IPS-18c (cell line): Measurements from ENCODE around the gene VCAM1.
"Not testable (repeated sequence)": the region's sequence is repeated elsewhere in the genome, so short reads cannot be mapped to it uniquely, and the experiment has no call there.

Source experiments
- H3K4me3 ChIP-seq: 2 replicates; pipeline ENCODE4 v1.7.0; 2013; ENCODE audit warnings: low read depth, mild to moderate bottlenecking, low read length, moderate library complexity; ENCODE audit not compliant: insufficient read depth
- H3K9me3 ChIP-seq: one replicate; pipeline ENCODE4 v1.6.1; 2013; ENCODE audit warnings: mild to moderate bottlenecking, low read length, moderate library complexity; ENCODE audit not compliant: control insufficient read depth, insufficient read depth

The VCAM1 gene, protein sequence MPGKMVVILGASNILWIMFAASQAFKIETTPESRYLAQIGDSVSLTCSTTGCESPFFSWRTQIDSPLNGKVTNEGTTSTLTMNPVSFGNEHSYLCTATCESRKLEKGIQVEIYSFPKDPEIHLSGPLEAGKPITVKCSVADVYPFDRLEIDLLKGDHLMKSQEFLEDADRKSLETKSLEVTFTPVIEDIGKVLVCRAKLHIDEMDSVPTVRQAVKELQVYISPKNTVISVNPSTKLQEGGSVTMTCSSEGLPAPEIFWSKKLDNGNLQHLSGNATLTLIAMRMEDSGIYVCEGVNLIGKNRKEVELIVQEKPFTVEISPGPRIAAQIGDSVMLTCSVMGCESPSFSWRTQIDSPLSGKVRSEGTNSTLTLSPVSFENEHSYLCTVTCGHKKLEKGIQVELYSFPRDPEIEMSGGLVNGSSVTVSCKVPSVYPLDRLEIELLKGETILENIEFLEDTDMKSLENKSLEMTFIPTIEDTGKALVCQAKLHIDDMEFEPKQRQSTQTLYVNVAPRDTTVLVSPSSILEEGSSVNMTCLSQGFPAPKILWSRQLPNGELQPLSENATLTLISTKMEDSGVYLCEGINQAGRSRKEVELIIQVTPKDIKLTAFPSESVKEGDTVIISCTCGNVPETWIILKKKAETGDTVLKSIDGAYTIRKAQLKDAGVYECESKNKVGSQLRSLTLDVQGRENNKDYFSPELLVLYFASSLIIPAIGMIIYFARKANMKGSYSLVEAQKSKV

DNA sequence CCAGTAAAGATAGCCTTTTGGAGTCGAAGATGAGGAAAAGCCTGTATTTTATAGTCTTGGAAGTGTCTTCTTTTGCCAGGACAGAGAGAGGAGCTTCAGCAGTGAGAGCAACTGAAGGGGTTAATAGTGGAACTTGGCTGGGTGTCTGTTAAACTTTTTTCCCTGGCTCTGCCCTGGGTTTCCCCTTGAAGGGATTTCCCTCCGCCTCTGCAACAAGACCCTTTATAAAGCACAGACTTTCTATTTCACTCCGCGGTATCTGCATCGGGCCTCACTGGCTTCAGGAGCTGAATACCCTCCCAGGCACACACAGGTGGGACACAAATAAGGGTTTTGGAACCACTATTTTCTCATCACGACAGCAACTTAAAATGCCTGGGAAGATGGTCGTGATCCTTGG is at the start of gene VCAM1:
TSS of gene VCAM1 (plus strand) at position 253 of the 400 bp plus-strand sequence. CDS start at position 372, 119 bp downstream.
- H3K4me3 ChIP-seq: no peak within 1 kb of the TSS
- H3K9me3 ChIP-seq: no peaks in the 10 kb centered on the region

DNA sequence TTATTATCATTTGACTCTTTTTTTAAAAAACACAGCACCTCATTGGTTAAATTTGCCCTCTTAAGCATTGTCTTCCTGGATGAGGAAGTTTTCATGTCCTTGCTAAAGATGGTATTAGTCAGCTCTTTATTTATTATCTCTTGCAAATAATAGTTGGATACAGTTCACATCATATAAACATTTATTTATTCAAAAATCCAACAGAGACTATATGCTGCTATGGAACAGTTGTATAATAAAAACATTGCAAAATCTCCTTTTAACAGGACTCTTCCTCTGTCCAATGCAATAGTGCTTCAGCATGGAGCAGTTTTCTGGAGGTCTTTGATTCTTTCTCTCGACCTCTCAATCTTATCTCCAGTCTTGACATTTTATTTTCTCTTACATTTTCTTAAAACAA is 49.5 kb upstream of the VCAM1 start:
- Histone ChIP-seq H3K4me3 (no peak overlapping the region), H3K9me3 (peaks cover 2% of the 10 kb centered on the region)

DNA sequence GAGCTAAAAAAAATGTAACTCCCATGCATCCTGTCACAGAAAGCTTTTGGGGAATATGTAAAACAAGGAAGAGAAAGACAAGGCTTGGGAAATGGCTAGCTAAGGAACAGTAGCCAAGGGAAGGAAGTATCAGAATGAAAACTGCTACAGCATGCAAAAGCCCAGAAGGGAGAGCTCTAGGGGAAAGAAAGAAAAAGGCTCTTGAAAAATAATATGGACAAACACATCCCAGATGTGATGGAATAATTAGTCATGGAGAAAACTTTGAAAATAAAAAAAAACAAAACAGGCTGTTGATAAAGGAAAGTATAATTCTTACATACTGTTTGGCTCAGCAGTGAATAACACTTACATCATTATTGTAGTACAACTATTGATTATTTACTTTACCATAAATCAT is 47.9 kb upstream of the VCAM1 start:
- Histone ChIP-seq H3K9me3 (peaks cover 2% of the 10 kb centered on the region), H3K4me3 (no peak overlapping the region)

DNA sequence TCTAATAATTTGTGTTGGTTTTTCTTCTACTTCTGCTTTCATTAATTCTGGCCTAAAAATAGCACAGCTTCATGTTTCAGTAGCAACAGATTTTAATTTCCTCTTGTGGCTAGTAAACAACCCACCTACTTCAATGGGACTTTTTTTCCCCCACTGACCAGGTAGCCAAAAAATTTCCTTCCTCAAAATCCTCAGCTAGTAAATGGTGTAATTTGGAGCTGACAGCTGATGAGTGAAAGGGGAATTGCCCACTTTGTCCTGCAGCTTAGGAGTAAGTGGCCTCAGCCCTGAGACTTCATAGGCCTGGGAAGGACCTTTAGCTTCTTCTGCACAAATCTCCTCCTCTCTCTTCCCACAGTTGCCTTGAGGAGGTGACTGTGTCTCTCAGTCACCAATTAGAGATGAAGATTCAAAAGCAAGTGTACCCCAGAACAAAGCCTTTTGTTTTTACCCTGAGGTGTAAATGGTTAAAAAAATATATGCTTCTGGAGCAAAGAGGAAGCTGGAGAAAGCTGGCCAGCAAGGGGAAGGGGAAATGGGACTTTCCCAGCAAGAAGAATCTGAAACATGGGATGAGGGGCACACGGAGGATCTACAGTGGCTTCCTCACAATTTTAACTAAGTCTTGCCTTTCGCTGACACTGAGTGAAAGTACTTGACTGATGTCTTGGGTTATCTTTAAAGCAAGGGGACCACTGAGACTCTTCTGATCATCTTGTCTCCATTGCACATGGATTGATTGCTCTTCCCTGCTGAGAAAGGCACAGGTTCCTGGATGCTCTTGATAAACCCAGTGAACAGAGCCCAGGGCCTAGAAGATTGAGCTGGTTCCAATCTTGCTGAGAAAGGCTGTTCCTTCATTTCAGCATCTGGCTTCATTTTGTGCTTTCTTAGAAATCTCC is 35.8 kb upstream of the VCAM1 start:
- no peaks in the 10 kb centered on the region for H3K9me3 ChIP-seq
- no peak overlapping the region for H3K4me3 ChIP-seq

DNA sequence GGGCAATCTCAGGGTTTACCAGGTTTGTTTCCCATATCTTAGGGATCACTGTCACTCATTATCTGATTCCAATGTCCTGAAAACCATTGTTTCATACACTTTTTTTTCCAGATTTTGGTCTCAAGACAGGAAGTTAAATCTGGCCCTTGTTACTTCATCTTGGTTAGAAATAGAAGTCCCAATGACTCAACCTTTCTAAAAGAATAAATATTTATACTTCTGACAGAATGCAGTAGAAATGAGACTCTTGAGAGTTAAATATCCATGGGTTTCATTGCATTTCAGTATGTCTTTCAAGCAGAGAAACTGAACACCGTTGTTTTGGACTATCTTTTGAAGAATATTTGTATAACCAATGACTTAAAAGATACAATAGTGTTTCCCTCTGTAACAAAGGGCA is 19.8 kb upstream of the VCAM1 start:
- no peak overlapping the region for H3K4me3 ChIP-seq
- H3K9me3 ChIP-seq: no peaks in the 10 kb centered on the region

DNA sequence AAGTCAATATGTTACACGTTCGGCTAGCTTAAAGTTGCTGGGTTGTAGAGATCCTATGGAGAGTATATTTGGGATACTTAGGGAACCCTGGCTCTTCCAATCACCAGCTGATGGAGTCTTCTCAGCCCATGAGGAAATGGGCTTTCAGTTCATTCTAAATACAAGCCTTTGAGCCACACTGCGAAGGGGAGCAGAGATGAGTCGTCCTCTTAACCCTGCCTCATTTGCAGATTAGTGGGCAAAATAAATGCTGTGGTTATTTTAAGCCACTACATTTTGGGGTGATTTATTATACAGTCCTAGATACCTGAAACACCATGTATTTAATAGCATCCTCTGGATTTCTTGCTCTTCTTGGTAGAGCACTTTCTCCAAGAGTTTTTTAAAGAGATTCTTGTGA is 19.0 kb upstream of the VCAM1 start:
- Histone ChIP-seq H3K4me3 (no peak overlapping the region), H3K9me3 (no peaks in the 10 kb centered on the region)

DNA sequence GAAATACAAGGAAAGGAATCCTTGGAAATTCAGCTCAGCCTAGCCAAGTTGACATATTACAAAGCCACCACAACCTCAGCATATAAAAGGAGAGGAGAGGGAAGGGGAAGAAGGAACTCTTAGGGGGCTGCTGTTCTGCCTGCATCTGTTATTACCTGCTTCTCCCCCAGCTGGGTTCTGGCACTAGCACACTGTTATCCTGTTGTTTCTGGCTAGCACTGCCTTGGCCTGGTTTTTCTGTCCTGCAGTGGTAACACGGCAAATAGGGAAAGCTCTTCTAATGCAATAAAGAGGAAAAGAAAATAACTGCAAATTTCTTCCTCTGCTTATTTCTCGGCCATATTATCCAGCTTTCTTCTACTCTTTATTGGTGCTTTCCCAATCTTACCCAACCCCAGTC is 16.5 kb upstream of the VCAM1 start:
- H3K4me3 ChIP-seq: no peak overlapping the region
- H3K9me3 ChIP-seq: no peaks in the 10 kb centered on the region

DNA sequence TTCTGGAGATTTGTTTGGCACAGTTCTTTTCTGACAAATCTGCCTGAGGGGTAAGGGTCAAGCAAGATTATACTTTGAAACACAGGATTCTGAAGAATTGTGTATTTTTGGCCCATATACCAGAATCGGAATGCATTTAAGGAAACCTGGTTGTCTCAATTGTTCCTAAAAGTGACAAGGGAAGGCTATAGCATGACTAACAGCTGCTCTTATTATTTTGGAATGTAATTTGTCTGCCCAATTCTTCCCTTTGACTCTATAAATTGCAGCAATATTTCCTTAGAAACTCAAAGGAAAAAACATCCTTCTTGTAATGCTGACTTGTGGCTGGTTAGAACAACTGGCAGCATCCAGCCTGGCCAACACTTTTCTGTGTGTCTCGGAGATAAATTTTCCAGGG is 15.8 kb upstream of the VCAM1 start:
- H3K4me3 ChIP-seq: no peak overlapping the region
- no peaks in the 10 kb centered on the region for H3K9me3 ChIP-seq

DNA sequence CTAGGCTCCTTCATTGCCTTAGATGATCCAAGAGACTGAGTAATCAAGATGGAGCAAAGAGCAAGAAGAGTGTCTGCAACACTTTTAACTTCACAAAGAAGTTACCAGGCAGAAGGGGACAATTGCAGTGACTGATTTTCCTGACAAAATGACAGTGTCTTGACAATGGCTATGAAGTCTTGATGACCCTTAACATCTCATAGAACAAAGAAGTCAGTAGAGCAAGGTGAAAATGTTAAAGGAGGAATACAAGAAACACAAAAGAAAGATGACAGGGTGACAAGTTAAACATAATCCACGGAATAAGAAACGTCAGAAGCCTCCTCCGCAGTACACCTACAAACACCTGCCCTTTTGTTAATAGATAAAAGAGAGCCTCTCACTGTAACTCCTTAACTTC is 15.1 kb upstream of the VCAM1 start:
- Histone ChIP-seq H3K4me3 (no peak overlapping the region), H3K9me3 (no peaks in the 10 kb centered on the region)

DNA sequence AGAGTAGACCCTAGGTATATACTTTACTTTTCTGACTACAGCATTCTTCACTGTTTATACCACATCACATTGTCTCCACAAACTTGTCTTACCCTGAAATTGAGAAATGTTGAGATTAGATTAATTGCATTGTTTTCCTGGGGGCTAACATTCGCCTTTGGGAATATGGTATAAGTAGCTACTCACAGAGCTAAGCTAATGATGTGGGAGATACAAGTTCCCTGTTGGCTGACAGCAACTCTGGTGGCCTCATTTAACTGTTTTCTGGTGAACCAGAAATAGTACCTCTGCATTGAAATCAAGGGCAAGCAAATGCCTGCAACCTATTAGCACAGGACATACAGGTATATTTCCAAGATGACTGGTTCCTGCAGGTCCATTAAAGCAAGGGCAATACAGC is 13.2 kb upstream of the VCAM1 start:
- no peak overlapping the region for H3K4me3 ChIP-seq
- no peaks in the 10 kb centered on the region for H3K9me3 ChIP-seq

DNA sequence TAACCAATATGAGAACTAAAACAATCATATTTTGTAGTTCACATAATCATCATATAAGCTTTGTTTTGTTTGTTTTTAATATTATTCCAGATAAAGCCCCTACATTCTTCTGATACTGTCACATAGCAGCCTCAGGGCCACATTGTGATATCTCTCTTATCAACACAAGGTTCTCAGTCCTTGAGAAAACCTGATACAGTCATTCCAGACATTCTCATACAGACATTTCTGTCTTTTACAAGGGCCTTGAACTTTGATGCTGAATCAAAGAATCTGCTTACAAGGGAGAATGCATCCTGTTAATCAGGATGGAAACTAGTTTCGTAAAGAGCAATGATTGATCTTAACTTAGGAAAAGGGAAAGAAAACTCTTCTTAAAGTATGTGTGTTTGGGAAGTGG is 12.7 kb upstream of the VCAM1 start:
- Histone ChIP-seq H3K9me3 (no peaks in the 10 kb centered on the region), H3K4me3 (no peak overlapping the region)

DNA sequence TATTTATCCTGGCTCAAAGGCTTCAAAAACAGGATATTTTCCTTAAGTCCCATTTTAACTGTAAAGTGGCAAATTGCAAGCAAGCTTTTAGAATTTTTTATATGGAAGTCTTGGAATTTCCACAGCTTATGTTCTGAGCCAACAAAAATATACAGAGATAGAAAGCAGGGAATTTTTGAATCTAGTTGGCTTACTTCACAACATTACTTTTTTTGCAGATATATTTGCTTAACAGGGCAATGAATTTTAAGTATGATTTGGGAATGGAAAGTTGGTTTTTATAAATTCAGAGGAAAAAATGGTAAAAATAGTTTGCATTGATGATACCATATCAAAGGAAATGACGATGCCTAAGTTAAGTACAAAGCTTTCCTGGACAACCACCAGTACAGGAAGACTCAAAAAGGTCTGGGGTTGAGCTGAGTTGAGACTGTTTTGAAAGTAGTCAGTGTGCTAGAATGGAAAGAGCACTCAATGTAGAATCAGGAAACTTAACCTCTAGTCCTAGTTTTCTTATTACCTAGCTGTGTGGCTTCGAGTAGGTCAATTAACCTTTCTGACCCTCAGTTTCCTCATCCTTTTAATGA is 11.0 kb upstream of the VCAM1 start:
- H3K4me3 ChIP-seq: no peak overlapping the region
- no peaks in the 10 kb centered on the region for H3K9me3 ChIP-seq

DNA sequence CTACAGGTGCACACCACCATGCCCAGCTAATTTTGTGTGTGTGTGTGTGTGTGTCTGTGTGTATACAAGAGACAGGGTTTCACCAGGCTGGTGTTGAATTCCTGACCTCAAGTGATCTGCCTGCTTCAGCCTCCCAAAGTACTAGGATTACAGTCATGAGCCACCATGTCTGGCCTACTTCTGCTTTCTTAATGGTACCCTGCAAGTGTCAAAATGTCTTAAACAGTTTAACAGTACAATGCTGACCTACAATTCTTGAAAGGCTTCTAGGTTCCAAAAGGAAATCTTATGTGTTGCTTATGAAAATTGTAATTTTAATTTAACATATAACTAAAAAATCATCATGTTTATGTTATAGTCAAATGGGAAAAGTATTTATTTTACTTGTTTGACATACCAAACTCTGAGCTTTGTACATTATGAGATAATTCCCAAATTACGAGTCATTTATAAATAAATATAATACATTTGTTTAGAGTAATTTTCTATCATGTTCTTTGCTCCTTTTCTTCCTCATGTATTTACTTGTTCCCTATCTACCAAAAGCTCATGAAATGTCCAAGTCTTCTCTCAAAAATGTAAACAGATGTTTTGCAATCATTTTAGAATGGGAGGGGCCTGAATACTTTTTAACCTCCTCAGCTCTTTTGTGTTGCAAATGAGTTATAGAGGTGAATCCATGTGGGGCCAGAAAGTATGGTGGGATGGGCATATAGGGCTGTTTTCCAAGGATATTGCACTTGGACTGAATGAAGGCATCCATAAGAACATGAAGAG is 8.4 kb upstream of the VCAM1 start:
- no peaks in the 10 kb centered on the region for H3K9me3 ChIP-seq

DNA sequence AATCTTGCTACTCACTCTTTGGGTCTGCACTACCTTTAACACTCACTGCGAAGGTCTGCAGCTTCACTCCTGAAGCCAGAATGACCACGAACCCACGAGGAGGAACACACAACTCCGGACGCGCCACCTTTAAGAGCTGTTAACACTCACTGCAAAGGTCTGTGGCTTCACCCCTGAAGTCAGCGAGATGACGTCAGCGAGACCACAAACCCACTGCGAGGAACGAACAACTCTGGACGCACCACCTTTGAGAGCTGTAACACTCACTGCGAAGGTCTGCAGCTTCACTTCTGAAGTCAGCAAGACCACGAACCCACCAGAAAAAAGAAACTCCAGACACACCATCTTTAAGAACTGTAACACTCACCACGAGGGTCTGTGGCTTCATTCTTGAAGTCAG is 6.5 kb upstream of the VCAM1 start:
- not testable (repeated sequence) for H3K9me3 ChIP-seq, H3K4me3 ChIP-seq

More for the DNA sequence above, 8.4 kb upstream of the VCAM1 start:
- no peak overlapping the region for H3K4me3 ChIP-seq

DNA sequence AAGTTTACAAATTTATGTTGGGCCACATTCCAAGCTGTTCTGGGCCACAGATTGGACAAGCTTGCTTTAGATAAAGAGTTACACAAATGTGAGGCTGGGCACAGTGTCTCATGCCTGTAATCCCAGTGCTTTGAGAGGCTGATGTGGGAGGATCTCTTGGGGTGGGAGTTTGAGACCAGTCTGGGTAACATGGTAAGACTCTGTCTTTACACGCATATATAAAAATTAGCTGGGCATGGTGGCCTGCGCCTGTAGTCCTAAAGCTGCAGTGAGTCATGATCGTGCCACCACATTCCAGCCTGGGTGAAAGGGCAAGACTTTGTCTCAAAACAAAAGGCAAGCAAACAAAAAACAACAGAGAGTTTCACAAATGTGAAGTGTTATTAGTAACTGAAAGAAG is 5.9 kb upstream of the VCAM1 start:
- no peak overlapping the region for H3K4me3 ChIP-seq

DNA sequence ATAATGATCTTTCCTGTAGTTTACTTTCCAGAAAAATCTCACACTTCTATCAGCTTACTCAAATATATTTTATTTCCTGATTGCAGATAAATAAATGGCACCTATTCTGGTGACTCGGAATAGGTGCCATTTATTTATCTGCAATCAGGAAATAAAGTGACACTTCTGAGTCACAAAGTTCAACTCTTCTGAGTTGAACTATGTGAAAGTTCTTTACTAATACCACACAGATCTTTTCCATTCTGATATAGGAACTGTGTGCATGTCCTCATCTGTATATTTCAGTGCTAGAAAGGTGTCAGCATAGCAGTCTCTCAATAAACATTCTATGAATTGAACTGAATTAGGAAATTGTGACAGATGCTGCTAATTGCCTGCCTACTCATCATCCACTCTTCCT is 4.9 kb upstream of the VCAM1 start:
- Histone ChIP-seq H3K4me3 (no peak overlapping the region), H3K9me3 (no peaks in the 10 kb centered on the region)

More for the DNA sequence above, 5.9 kb upstream of the VCAM1 start:
- no peaks in the 10 kb centered on the region for H3K9me3 ChIP-seq

DNA sequence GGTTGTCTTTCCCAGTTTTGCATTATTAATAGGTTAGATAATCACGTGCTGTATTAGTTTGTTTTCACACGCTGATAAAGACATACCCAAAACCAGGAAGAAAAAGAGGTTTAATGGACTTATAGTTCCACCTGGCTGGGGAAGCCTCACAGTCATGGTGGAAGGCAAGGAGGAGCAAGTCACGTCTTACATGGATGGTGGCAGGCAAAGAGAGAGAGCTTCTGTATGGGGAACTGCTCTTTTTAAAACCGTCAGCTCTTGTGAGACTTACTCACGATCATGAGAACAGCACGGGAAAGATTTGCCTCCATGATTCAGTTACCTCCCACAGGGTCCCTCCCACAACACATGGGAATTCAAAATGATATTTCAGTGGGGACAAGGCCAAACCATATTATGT is 2.3 kb upstream of the VCAM1 start:
- Histone ChIP-seq H3K9me3 (no peaks in the 10 kb centered on the region), H3K4me3 (no peak overlapping the region)
